Nephron (organoid): ENCODE results near the gene TULP4.

Experiments
- H3K27ac Mint-ChIP-seq, 3 experiments: 2 replicates each; pipeline ENCODE4 v1.8.0; 2020; ENCODE audit warnings: mixed read lengths in 3 of 3, mild to moderate bottlenecking in 2 of 3, moderate library complexity in 1 of 3
- H3K27me3 Mint-ChIP-seq: 2 replicates; pipeline ENCODE4 v1.8.0; 2021; ENCODE audit warnings: low read depth, mild to moderate bottlenecking, moderate library complexity, mixed read lengths
- H3K36me3 Mint-ChIP-seq: 2 replicates; pipeline ENCODE4 v1.8.0; 2020; ENCODE audit warnings: low read depth, mixed read lengths
- H3K4me1 Mint-ChIP-seq: 2 replicates; pipeline ENCODE4 v1.8.0; 2020; ENCODE audit warnings: mixed read lengths
- H3K4me3 Mint-ChIP-seq, 3 experiments: 2 replicates each; pipeline ENCODE4 v1.8.0; 2020; ENCODE audit warnings: mild to moderate bottlenecking in 3 of 3, mixed read lengths in 3 of 3, moderate library complexity in 2 of 3
- H3K9me3 Mint-ChIP-seq: 2 replicates; pipeline ENCODE4 v1.8.0; 2020; ENCODE audit warnings: mixed read lengths
- CTCF ChIP-seq, 3 experiments: fragments of 200-600 bp; sonication (generic); IDR thresholded peaks; one replicate each; pipeline ENCODE4 v1.5.0; 2021; ENCODE audit warnings: antibody characterized with exemption in 3 of 3; ENCODE audit not compliant: unreplicated experiment in 3 of 3

Gene TULP4

GRCh38 chr6:158269657-158270056 is 42.6 kb upstream of the TULP4 start:
- Mint-ChIP-seq H3K27ac (no peak overlapping the region), H3K36me3 (peaks cover 65% of the 10 kb centered on the region), H3K4me1 (peaks cover under 1% of the 10 kb centered on the region), H3K9me3 (no peaks in the 10 kb centered on the region), H3K27me3 (no peaks in the 10 kb centered on the region), H3K4me3 (no peak overlapping the region)
- TF ChIP-seq CTCF (IDR thresholded peaks at IDR 0.05; ENCODE audit: unreplicated experiment in 3 of 3) = no peak

GRCh38 chr6:158270389-158271127 is 41.7 kb upstream of the TULP4 start:
- Mint-ChIP-seq H3K4me1 (peaks cover 5% of the 10 kb centered on the region), H3K36me3 (peaks cover 71% of the 10 kb centered on the region), H3K27me3 (no peaks in the 10 kb centered on the region), H3K9me3 (no peaks in the 10 kb centered on the region), H3K4me3 (no peak overlapping the region), H3K27ac (no peak overlapping the region)
- TF ChIP-seq CTCF (IDR thresholded peaks at IDR 0.05; ENCODE audit: unreplicated experiment in 3 of 3) = no peak

- no peaks in the 10 kb centered on the region for H3K27me3 Mint-ChIP-seq
- peaks cover 5% of the 10 kb centered on the region for H3K4me1 Mint-ChIP-seq
- no peak for TF ChIP-seq CTCF (IDR thresholded peaks at IDR 0.05; ENCODE audit: unreplicated experiment in 3 of 3)
- H3K36me3 Mint-ChIP-seq = peaks cover 63% of the 10 kb centered on the region
- H3K9me3 Mint-ChIP-seq = no peaks in the 10 kb centered on the region
- H3K4me3 Mint-ChIP-seq = no peak overlapping the region
- H3K27ac Mint-ChIP-seq = no peak overlapping the region
These were observed 39.9 kb upstream of the TULP4 start for GRCh38 chr6:158272324-158272723.

- TF ChIP-seq CTCF (IDR thresholded peaks at IDR 0.05; ENCODE audit: unreplicated experiment in 3 of 3) = no peak
- H3K36me3 Mint-ChIP-seq = peaks cover 35% of the 10 kb centered on the region
- peak overlapping the region in 2 of 3 experiments; percentile 1 to 91 for H3K27ac Mint-ChIP-seq
- H3K9me3 Mint-ChIP-seq = no peaks in the 10 kb centered on the region
- no peak overlapping the region for H3K4me3 Mint-ChIP-seq
- peaks cover 46% of the 10 kb centered on the region for H3K4me1 Mint-ChIP-seq
- no peaks in the 10 kb centered on the region for H3K27me3 Mint-ChIP-seq
These were observed 34.3 kb upstream of the TULP4 start for GRCh38 chr6:158278004-158278403.

GRCh38 chr6:158279615-158280014 is 32.6 kb upstream of the TULP4 start:
- no peak for TF ChIP-seq CTCF (IDR thresholded peaks at IDR 0.05; ENCODE audit: unreplicated experiment in 3 of 3)
- Mint-ChIP-seq H3K27ac (peak overlapping the region; percentile 73 to 91 (median 91)), H3K9me3 (no peaks in the 10 kb centered on the region), H3K4me1 (peaks cover 62% of the 10 kb centered on the region), H3K27me3 (no peaks in the 10 kb centered on the region), H3K4me3 (peak overlapping the region in 2 of 3 experiments; percentile 6 to 50), H3K36me3 (peaks cover 30% of the 10 kb centered on the region)
